ENCODE measurements around the gene ZNF630. TPM values are rescaled to one million over a fixed set of nuclear protein-coding genes. Genes with fewer than 3 reads are reported as not detected.
A peak's percentile ranks its signal among the peaks of the same experiment; 100 is the strongest.
"Not testable (repeated sequence)": the region's sequence is repeated elsewhere in the genome, so short reads cannot be mapped to it uniquely, and the experiment has no call there.

The ZNF630 gene
- 1 to 10 TPM; 1.1 to 1.5 TPM for polyA plus RNA-seq

- no peaks in the 10 kb centered on the region for H3K4me1 ChIP-seq (ENCODE audit: control insufficient read depth in 2 of 2, insufficient read depth in 2 of 2, low read length in 1 of 2)
- 0 to 31% methylated on average over 47 to 48 of the region's 48 CpGs for WGBS, 2 donors
- H3K27ac ChIP-seq (ENCODE audit: low read depth in 2 of 2, low read length in 1 of 2): peak within 1 kb of the TSS; percentile 73 to 82
- H3K4me3 ChIP-seq (ENCODE audit: low read depth in 1 of 2, low read length in 2 of 2): peak within 1 kb of the TSS; percentile 51 to 79
- no peaks in the 10 kb centered on the region for H3K36me3 ChIP-seq (ENCODE audit: control insufficient read depth in 2 of 2, insufficient read depth in 2 of 2, low read length in 1 of 2)
- no peaks in the 10 kb centered on the region for H3K27me3 ChIP-seq (ENCODE audit: control insufficient read depth in 1 of 2, insufficient read depth in 2 of 2, low read length in 2 of 2)
- no peaks in the 10 kb centered on the region for H3K9me3 ChIP-seq (ENCODE audit: control insufficient read depth in 2 of 2, insufficient read depth in 1 of 2, low read depth in 1 of 2, low read length in 1 of 2)
Observed at GRCh38 chrX:48071064-48071985, at the start of gene ZNF630. Gene ZNF630 (minus strand): TSS chrX:48071640. CDS start chrX:48066886, 4,754 bp downstream.

- WGBS, 2 donors: 67 to 75% methylated on average over 6 of the region's 6 CpGs
- no peaks in the 10 kb centered on the region for H3K9me3 ChIP-seq (ENCODE audit: control insufficient read depth in 2 of 2, insufficient read depth in 1 of 2, low read depth in 1 of 2, low read length in 1 of 2)
- H3K27me3 ChIP-seq (ENCODE audit: control insufficient read depth in 1 of 2, insufficient read depth in 2 of 2, low read length in 2 of 2): no peaks in the 10 kb centered on the region
- H3K27ac ChIP-seq (ENCODE audit: low read depth in 2 of 2, low read length in 1 of 2): no peak overlapping the region
- H3K4me3 ChIP-seq (ENCODE audit: low read depth in 1 of 2, low read length in 2 of 2): no peak overlapping the region
- H3K36me3 ChIP-seq (ENCODE audit: control insufficient read depth in 2 of 2, insufficient read depth in 2 of 2, low read length in 1 of 2): no peaks in the 10 kb centered on the region
- H3K4me1 ChIP-seq (ENCODE audit: control insufficient read depth in 2 of 2, insufficient read depth in 2 of 2, low read length in 1 of 2): no peaks in the 10 kb centered on the region
Observed at GRCh38 chrX:48107717-48108116, 36.3 kb upstream of the ZNF630 start.

DNA sequence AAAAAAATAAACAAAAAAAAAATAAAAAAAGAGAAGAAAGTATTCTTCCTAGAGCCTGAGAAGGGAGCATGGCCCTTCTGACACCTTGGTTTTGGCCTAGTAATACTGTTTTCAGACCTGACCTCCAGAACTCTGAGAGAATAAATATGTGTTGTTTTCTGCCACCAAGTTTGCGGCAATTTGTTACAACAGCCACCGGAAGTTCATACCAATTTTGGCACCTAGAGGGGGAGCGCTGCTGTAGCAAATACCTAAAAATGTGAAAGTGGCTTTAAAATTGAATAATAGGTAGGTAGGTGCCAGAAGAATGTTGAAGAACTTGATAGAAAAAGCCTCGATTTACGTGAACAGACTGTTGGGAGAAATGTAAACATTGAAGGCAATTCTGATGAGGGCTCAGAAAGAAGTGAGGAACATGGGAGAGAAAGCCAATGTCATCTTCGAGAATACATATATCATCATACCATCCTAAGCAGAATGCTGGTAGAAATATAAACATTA lies 31.5 kb upstream of the ZNF630 start:
- Histone ChIP-seq H3K9me3 (ENCODE audit: control insufficient read depth in 2 of 2, insufficient read depth in 1 of 2, low read depth in 1 of 2, low read length in 1 of 2) (peaks cover 0 to 3% of the 10 kb centered on the region in 2 donors), H3K4me3 (ENCODE audit: low read depth in 1 of 2, low read length in 2 of 2) (no peak overlapping the region), H3K36me3 (ENCODE audit: control insufficient read depth in 2 of 2, insufficient read depth in 2 of 2, low read length in 1 of 2) (no peaks in the 10 kb centered on the region), H3K4me1 (ENCODE audit: control insufficient read depth in 2 of 2, insufficient read depth in 2 of 2, low read length in 1 of 2) (no peaks in the 10 kb centered on the region), H3K27me3 (ENCODE audit: control insufficient read depth in 1 of 2, insufficient read depth in 2 of 2, low read length in 2 of 2) (no peaks in the 10 kb centered on the region), H3K27ac (ENCODE audit: low read depth in 2 of 2, low read length in 1 of 2) (no peak overlapping the region)
- 81 to 90% methylated on average over 6 of the region's 6 CpGs for WGBS, 2 donors

GRCh38 chrX:48101443-48101842 lies 30.0 kb upstream of the ZNF630 start:
- Histone ChIP-seq H3K36me3 (ENCODE audit: control insufficient read depth in 2 of 2, insufficient read depth in 2 of 2, low read length in 1 of 2) (no peaks in the 10 kb centered on the region), H3K4me1 (ENCODE audit: control insufficient read depth in 2 of 2, insufficient read depth in 2 of 2, low read length in 1 of 2) (no peaks in the 10 kb centered on the region), H3K9me3 (ENCODE audit: control insufficient read depth in 2 of 2, insufficient read depth in 1 of 2, low read depth in 1 of 2, low read length in 1 of 2) (peaks cover 0 to 3% of the 10 kb centered on the region in 2 donors), H3K27ac (ENCODE audit: low read depth in 2 of 2, low read length in 1 of 2) (no peak overlapping the region), H3K27me3 (ENCODE audit: control insufficient read depth in 1 of 2, insufficient read depth in 2 of 2, low read length in 2 of 2) (no peaks in the 10 kb centered on the region), H3K4me3 (ENCODE audit: low read depth in 1 of 2, low read length in 2 of 2) (no peak overlapping the region)
- WGBS, 2 donors: 82 to 92% methylated on average over 3 of the region's 3 CpGs

GRCh38 chrX:48092558-48092957 lies 21.1 kb upstream of the ZNF630 start:
- H3K9me3 ChIP-seq (ENCODE audit: control insufficient read depth in 2 of 2, insufficient read depth in 1 of 2, low read depth in 1 of 2, low read length in 1 of 2); H3K4me3 ChIP-seq (ENCODE audit: low read depth in 1 of 2, low read length in 2 of 2); H3K4me1 ChIP-seq (ENCODE audit: control insufficient read depth in 2 of 2, insufficient read depth in 2 of 2, low read length in 1 of 2); H3K27me3 ChIP-seq (ENCODE audit: control insufficient read depth in 1 of 2, insufficient read depth in 2 of 2, low read length in 2 of 2); H3K27ac ChIP-seq (ENCODE audit: low read depth in 2 of 2, low read length in 1 of 2); H3K36me3 ChIP-seq (ENCODE audit: control insufficient read depth in 2 of 2, insufficient read depth in 2 of 2, low read length in 1 of 2): not testable (repeated sequence)
- WGBS, 2 donors: 59 to 79% methylated on average over 2 to 3 of the region's 3 CpGs

- H3K27me3 ChIP-seq (ENCODE audit: control insufficient read depth in 1 of 2, insufficient read depth in 2 of 2, low read length in 2 of 2): no peaks in the 10 kb centered on the region
- 66 to 84% methylated on average over 5 of the region's 5 CpGs for WGBS, 2 donors
Observed at GRCh38 chrX:48090123-48090522, 18.7 kb upstream of the ZNF630 start.

DNA sequence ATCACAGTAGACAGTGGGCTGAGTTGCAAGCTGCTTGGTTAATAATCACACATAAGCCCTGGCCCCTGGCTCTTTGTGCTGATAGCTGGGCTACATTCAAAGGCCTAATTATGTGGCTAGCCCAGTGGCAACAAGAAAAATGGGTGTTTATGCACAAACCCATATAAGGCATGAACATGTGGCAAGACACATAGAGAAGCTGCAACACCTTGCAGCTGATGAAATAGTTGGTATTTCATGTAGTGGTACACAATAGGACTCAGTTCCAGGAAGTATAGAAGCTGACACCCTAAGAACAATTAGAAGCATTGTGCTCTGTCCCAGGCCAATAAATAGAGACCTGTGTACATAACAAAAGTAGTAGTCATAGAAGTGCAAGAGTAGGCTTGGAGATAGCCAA lies 14.6 kb upstream of the ZNF630 start:
- Histone ChIP-seq H3K9me3 (ENCODE audit: control insufficient read depth in 2 of 2, insufficient read depth in 1 of 2, low read depth in 1 of 2, low read length in 1 of 2) (no peaks in the 10 kb centered on the region), H3K4me3 (ENCODE audit: low read depth in 1 of 2, low read length in 2 of 2) (no peak overlapping the region), H3K27me3 (ENCODE audit: control insufficient read depth in 1 of 2, insufficient read depth in 2 of 2, low read length in 2 of 2) (no peaks in the 10 kb centered on the region), H3K27ac (ENCODE audit: low read depth in 2 of 2, low read length in 1 of 2) (no peak overlapping the region), H3K4me1 (ENCODE audit: control insufficient read depth in 2 of 2, insufficient read depth in 2 of 2, low read length in 1 of 2) (no peaks in the 10 kb centered on the region), H3K36me3 (ENCODE audit: control insufficient read depth in 2 of 2, insufficient read depth in 2 of 2, low read length in 1 of 2) (no peaks in the 10 kb centered on the region)

More at GRCh38 chrX:48090123-48090522, 18.7 kb upstream of the ZNF630 start:
- H3K36me3 ChIP-seq (ENCODE audit: control insufficient read depth in 2 of 2, insufficient read depth in 2 of 2, low read length in 1 of 2): no peaks in the 10 kb centered on the region
- no peaks in the 10 kb centered on the region for H3K9me3 ChIP-seq (ENCODE audit: control insufficient read depth in 2 of 2, insufficient read depth in 1 of 2, low read depth in 1 of 2, low read length in 1 of 2)
- H3K4me1 ChIP-seq (ENCODE audit: control insufficient read depth in 2 of 2, insufficient read depth in 2 of 2, low read length in 1 of 2): no peaks in the 10 kb centered on the region
- no peak overlapping the region for H3K27ac ChIP-seq (ENCODE audit: low read depth in 2 of 2, low read length in 1 of 2)
- H3K4me3 ChIP-seq (ENCODE audit: low read depth in 1 of 2, low read length in 2 of 2): no peak overlapping the region

GRCh38 chrX:48083706-48084105 lies 12.3 kb upstream of the ZNF630 start:
- no peaks in the 10 kb centered on the region for H3K4me1 ChIP-seq (ENCODE audit: control insufficient read depth in 2 of 2, insufficient read depth in 2 of 2, low read length in 1 of 2)
- no peaks in the 10 kb centered on the region for H3K27me3 ChIP-seq (ENCODE audit: control insufficient read depth in 1 of 2, insufficient read depth in 2 of 2, low read length in 2 of 2)
- no peaks in the 10 kb centered on the region for H3K9me3 ChIP-seq (ENCODE audit: control insufficient read depth in 2 of 2, insufficient read depth in 1 of 2, low read depth in 1 of 2, low read length in 1 of 2)
- 47 to 70% methylated on average over 5 of the region's 5 CpGs for WGBS, 2 donors
- H3K36me3 ChIP-seq (ENCODE audit: control insufficient read depth in 2 of 2, insufficient read depth in 2 of 2, low read length in 1 of 2): no peaks in the 10 kb centered on the region
- no peak overlapping the region for H3K4me3 ChIP-seq (ENCODE audit: low read depth in 1 of 2, low read length in 2 of 2)
- H3K27ac ChIP-seq (ENCODE audit: low read depth in 2 of 2, low read length in 1 of 2): no peak overlapping the region

- WGBS, 2 donors: 7 to 12% methylated on average over 9 of the region's 9 CpGs
- Histone ChIP-seq H3K36me3 (ENCODE audit: control insufficient read depth in 2 of 2, insufficient read depth in 2 of 2, low read length in 1 of 2) (no peaks in the 10 kb centered on the region), H3K9me3 (ENCODE audit: control insufficient read depth in 2 of 2, insufficient read depth in 1 of 2, low read depth in 1 of 2, low read length in 1 of 2) (no peaks in the 10 kb centered on the region), H3K4me3 (ENCODE audit: low read depth in 1 of 2, low read length in 2 of 2) (no peak overlapping the region), H3K4me1 (ENCODE audit: control insufficient read depth in 2 of 2, insufficient read depth in 2 of 2, low read length in 1 of 2) (no peaks in the 10 kb centered on the region), H3K27me3 (ENCODE audit: control insufficient read depth in 1 of 2, insufficient read depth in 2 of 2, low read length in 2 of 2) (no peaks in the 10 kb centered on the region), H3K27ac (ENCODE audit: low read depth in 2 of 2, low read length in 1 of 2) (no peak overlapping the region)
Observed at GRCh38 chrX:48083212-48083611, 11.8 kb upstream of the ZNF630 start.

DNA sequence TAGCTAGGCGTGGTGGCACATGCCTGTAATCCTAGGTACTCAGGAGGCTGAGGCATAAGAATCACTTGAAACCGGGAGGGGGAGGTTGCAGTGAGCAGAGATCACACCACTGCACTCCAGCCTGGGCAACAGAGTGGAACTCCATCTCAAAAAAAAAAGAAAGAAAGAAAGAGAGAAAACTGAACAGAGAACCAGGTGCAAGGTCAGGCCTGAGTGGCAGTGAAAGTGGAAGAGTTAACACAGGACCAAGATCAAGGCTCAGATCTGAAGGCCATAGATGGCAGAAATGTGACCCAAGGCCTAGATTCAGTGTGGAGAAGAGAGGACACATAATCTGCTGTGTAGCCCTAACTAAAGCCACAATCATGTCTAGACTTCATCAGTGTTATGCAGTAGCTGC lies 4.9 kb upstream of the ZNF630 start:
- Histone ChIP-seq H3K4me1 (ENCODE audit: control insufficient read depth in 2 of 2, insufficient read depth in 2 of 2, low read length in 1 of 2) (no peaks in the 10 kb centered on the region), H3K27ac (ENCODE audit: low read depth in 2 of 2, low read length in 1 of 2) (no peak overlapping the region), H3K9me3 (ENCODE audit: control insufficient read depth in 2 of 2, insufficient read depth in 1 of 2, low read depth in 1 of 2, low read length in 1 of 2) (no peaks in the 10 kb centered on the region), H3K27me3 (ENCODE audit: control insufficient read depth in 1 of 2, insufficient read depth in 2 of 2, low read length in 2 of 2) (no peaks in the 10 kb centered on the region), H3K36me3 (ENCODE audit: control insufficient read depth in 2 of 2, insufficient read depth in 2 of 2, low read length in 1 of 2) (no peaks in the 10 kb centered on the region), H3K4me3 (ENCODE audit: low read depth in 1 of 2, low read length in 2 of 2) (no peak overlapping the region)
- WGBS, 2 donors: 79 to 93% methylated on average over 2 of the region's 2 CpGs

Measured in esophagus (tissue), 2 donors.